ENCODE measurements around the gene SART3.
"Not testable (repeated sequence)": the region's sequence is repeated elsewhere in the genome, so short reads cannot be mapped to it uniquely, and the experiment has no call there.

The SART3 gene

GRCh38 chr12:108515916-108516315, 45.1 kb downstream of the SART3 start:
- Mint-ChIP-seq H3K27ac (peak overlapping the region; percentile 89), H3K36me3 (peaks cover 2% of the 10 kb centered on the region), H3K9me3 (ENCODE audit: low read depth) (no peaks in the 10 kb centered on the region), H3K4me3 (peak overlapping the region; percentile 96), H3K4me1 (ENCODE audit: low read depth) (peaks cover 21% of the 10 kb centered on the region), H3K27me3 (no peaks in the 10 kb centered on the region)

GRCh38 chr12:108514973-108515814, 45.8 kb downstream of the SART3 start, which contains the start of gene FICD:
FICD (plus strand) TSS chr12:108515277; CDS start chr12:108516973, 1,696 bp downstream.
- H3K27ac Mint-ChIP-seq, result peak within 1 kb of the TSS; percentile 89
- H3K4me3 Mint-ChIP-seq, result peak within 1 kb of the TSS; percentile 96
- H3K9me3 Mint-ChIP-seq (ENCODE audit: low read depth), result no peaks in the 10 kb centered on the region
- H3K36me3 Mint-ChIP-seq, result peaks cover 2% of the 10 kb centered on the region
- H3K4me1 Mint-ChIP-seq (ENCODE audit: low read depth), result peaks cover 21% of the 10 kb centered on the region
- H3K27me3 Mint-ChIP-seq, result no peaks in the 10 kb centered on the region

- Mint-ChIP-seq H3K9me3 (ENCODE audit: low read depth) (no peaks in the 10 kb centered on the region), H3K27ac (peak overlapping the region; percentile 84), H3K4me3 (peak overlapping the region; percentile 96), H3K27me3 (no peaks in the 10 kb centered on the region), H3K4me1 (ENCODE audit: low read depth) (peaks cover 21% of the 10 kb centered on the region), H3K36me3 (peaks cover under 1% of the 10 kb centered on the region)
Observed at GRCh38 chr12:108514468-108514972, 46.5 kb downstream of the SART3 start.

GRCh38 chr12:108511633-108512540, 49.1 kb downstream of the SART3 start:
- H3K27ac Mint-ChIP-seq, result peak overlapping the region; percentile 41
- H3K36me3 Mint-ChIP-seq, result no peaks in the 10 kb centered on the region
- H3K27me3 Mint-ChIP-seq, result no peaks in the 10 kb centered on the region
- no peaks in the 10 kb centered on the region for H3K9me3 Mint-ChIP-seq (ENCODE audit: low read depth)
- H3K4me1 Mint-ChIP-seq (ENCODE audit: low read depth), result peaks cover 17% of the 10 kb centered on the region
- peak overlapping the region; percentile 20 for H3K4me3 Mint-ChIP-seq

GRCh38 chr12:108510836-108511235, 50.1 kb downstream of the SART3 start:
- H3K9me3 Mint-ChIP-seq (ENCODE audit: low read depth), result no peaks in the 10 kb centered on the region
- H3K36me3 Mint-ChIP-seq, result no peaks in the 10 kb centered on the region
- H3K4me3 Mint-ChIP-seq, result no peak overlapping the region
- no peaks in the 10 kb centered on the region for H3K27me3 Mint-ChIP-seq
- peaks cover 7% of the 10 kb centered on the region for H3K4me1 Mint-ChIP-seq (ENCODE audit: low read depth)
- no peak overlapping the region for H3K27ac Mint-ChIP-seq

- Mint-ChIP-seq H3K9me3 (ENCODE audit: low read depth) (no peaks in the 10 kb centered on the region), H3K4me3 (no peak overlapping the region), H3K4me1 (ENCODE audit: low read depth) (peaks cover 6% of the 10 kb centered on the region), H3K27ac (no peak overlapping the region), H3K36me3 (no peaks in the 10 kb centered on the region), H3K27me3 (no peaks in the 10 kb centered on the region)
Observed at GRCh38 chr12:108509806-108510205, 51.2 kb downstream of the SART3 start.

- Mint-ChIP-seq H3K36me3 (peaks cover 3% of the 10 kb centered on the region), H3K27me3 (peaks cover 10% of the 10 kb centered on the region), H3K4me3 (no peak overlapping the region), H3K9me3 (ENCODE audit: low read depth) (peaks cover 11% of the 10 kb centered on the region), H3K27ac (no peak overlapping the region), H3K4me1 (ENCODE audit: low read depth) (peaks cover 6% of the 10 kb centered on the region)
Observed at GRCh38 chr12:108507971-108508642, 52.9 kb downstream of the SART3 start.

- peaks cover 11% of the 10 kb centered on the region for H3K27me3 Mint-ChIP-seq
- H3K9me3 Mint-ChIP-seq (ENCODE audit: low read depth), result peaks cover 20% of the 10 kb centered on the region
- H3K4me1 Mint-ChIP-seq (ENCODE audit: low read depth), result no peaks in the 10 kb centered on the region
- H3K4me3 Mint-ChIP-seq, result no peak overlapping the region
- peaks cover 6% of the 10 kb centered on the region for H3K36me3 Mint-ChIP-seq
- no peak overlapping the region for H3K27ac Mint-ChIP-seq
Observed at GRCh38 chr12:108505129-108505528, 55.8 kb downstream of the SART3 start.

- H3K4me1 Mint-ChIP-seq (ENCODE audit: low read depth), result no peaks in the 10 kb centered on the region
- H3K27ac Mint-ChIP-seq, result no peak overlapping the region
- H3K9me3 Mint-ChIP-seq (ENCODE audit: low read depth), result peaks cover 20% of the 10 kb centered on the region
- no peak overlapping the region for H3K4me3 Mint-ChIP-seq
- H3K27me3 Mint-ChIP-seq, result peaks cover 20% of the 10 kb centered on the region
- peaks cover 6% of the 10 kb centered on the region for H3K36me3 Mint-ChIP-seq
Observed at GRCh38 chr12:108502922-108503321, 58.1 kb downstream of the SART3 start.

GRCh38 chr12:108498136-108498535, 62.8 kb downstream of the SART3 start:
- peaks cover 3% of the 10 kb centered on the region for H3K36me3 Mint-ChIP-seq
- H3K27ac Mint-ChIP-seq, result no peak overlapping the region
- H3K4me1 Mint-ChIP-seq (ENCODE audit: low read depth), result no peaks in the 10 kb centered on the region
- peaks cover 13% of the 10 kb centered on the region for H3K9me3 Mint-ChIP-seq (ENCODE audit: low read depth)
- no peak overlapping the region for H3K4me3 Mint-ChIP-seq
- H3K27me3 Mint-ChIP-seq, result peaks cover 29% of the 10 kb centered on the region

- Mint-ChIP-seq H3K9me3 (ENCODE audit: low read depth) (peaks cover 4% of the 10 kb centered on the region), H3K36me3 (no peaks in the 10 kb centered on the region), H3K4me1 (ENCODE audit: low read depth) (no peaks in the 10 kb centered on the region), H3K4me3 (no peak overlapping the region), H3K27me3 (peaks cover 32% of the 10 kb centered on the region), H3K27ac (no peak overlapping the region)
Observed at GRCh38 chr12:108495823-108496579, 65.0 kb downstream of the SART3 start.

GRCh38 chr12:108495054-108495453, 65.9 kb downstream of the SART3 start:
- no peaks in the 10 kb centered on the region for H3K4me1 Mint-ChIP-seq (ENCODE audit: low read depth)
- H3K27ac Mint-ChIP-seq, result no peak overlapping the region
- no peak overlapping the region for H3K4me3 Mint-ChIP-seq
- peaks cover 33% of the 10 kb centered on the region for H3K27me3 Mint-ChIP-seq
- H3K9me3 Mint-ChIP-seq (ENCODE audit: low read depth), result peaks cover 4% of the 10 kb centered on the region
- no peaks in the 10 kb centered on the region for H3K36me3 Mint-ChIP-seq

- peaks cover 6% of the 10 kb centered on the region for H3K9me3 Mint-ChIP-seq (ENCODE audit: low read depth)
- H3K27me3 Mint-ChIP-seq, result peaks cover 34% of the 10 kb centered on the region
- no peaks in the 10 kb centered on the region for H3K4me1 Mint-ChIP-seq (ENCODE audit: low read depth)
Observed at GRCh38 chr12:108491256-108491655, 69.7 kb downstream of the SART3 start.

GRCh38 chr12:108487029-108487428, 73.9 kb downstream of the SART3 start:
- not testable (repeated sequence) for H3K36me3 Mint-ChIP-seq; H3K9me3 Mint-ChIP-seq (ENCODE audit: low read depth); H3K27ac Mint-ChIP-seq; H3K4me3 Mint-ChIP-seq; H3K4me1 Mint-ChIP-seq (ENCODE audit: low read depth)
- peaks cover 27% of the 10 kb centered on the region for H3K27me3 Mint-ChIP-seq

More at GRCh38 chr12:108491256-108491655, 69.7 kb downstream of the SART3 start:
- Mint-ChIP-seq H3K4me3 (no peak overlapping the region), H3K36me3 (peaks cover 3% of the 10 kb centered on the region), H3K27ac (no peak overlapping the region)

Measured in activated naive CD8-positive, alpha-beta T cell (primary cell).